BLaER1 (cell line): ENCODE data around the gene MCOLN3.
"Not testable (repeated sequence)": the region's sequence is repeated elsewhere in the genome, so short reads cannot be mapped to it uniquely, and the experiment has no call there.

ENCODE experiments used
- H3K27ac ChIP-seq: shearing (Covaris generic); formaldehyde crosslinking; 2 replicates; pipeline ENCODE4 v1.8.1; 2022
- H3K27me3 ChIP-seq: shearing (Covaris generic); formaldehyde crosslinking; 2 replicates; pipeline ENCODE4 v1.8.1; 2022
- H3K36me3 ChIP-seq: shearing (Covaris generic); formaldehyde crosslinking; 2 replicates; pipeline ENCODE4 v1.8.1; 2022
- H3K4me1 ChIP-seq: shearing (Covaris generic); formaldehyde crosslinking; 2 replicates; pipeline ENCODE4 v1.8.1; 2022
- H3K4me2 ChIP-seq: shearing (Covaris generic); formaldehyde crosslinking; 2 replicates; pipeline ENCODE4 v1.8.1; 2022
- H3K4me3 ChIP-seq: shearing (Covaris generic); formaldehyde crosslinking; 2 replicates; pipeline ENCODE4 v1.8.1; 2022
- H3K9ac ChIP-seq: shearing (Covaris generic); formaldehyde crosslinking; 2 replicates; pipeline ENCODE4 v1.8.1; 2022
- H3K9me3 ChIP-seq: shearing (Covaris generic); formaldehyde crosslinking; 2 replicates; pipeline ENCODE4 v1.8.1; 2022
- H4K20me1 ChIP-seq: shearing (Covaris generic); formaldehyde crosslinking; 2 replicates; pipeline ENCODE4 v1.8.1; 2022
- Cebpa-rat ChIP-seq: shearing (Covaris generic); IDR thresholded peaks from 2 replicates; pipeline ENCODE4 v1.8.1; 2022

Gene MCOLN3

GRCh38 chr1:85025940-85026339 is 22.4 kb downstream of the MCOLN3 start:
- H4K20me1 ChIP-seq = no peaks in the 10 kb centered on the region
- TF ChIP-seq Cebpa-rat = no peak
- no peaks in the 10 kb centered on the region for H3K27me3 ChIP-seq
- no peak overlapping the region for H3K27ac ChIP-seq
- H3K9ac ChIP-seq = no peak overlapping the region
- no peaks in the 10 kb centered on the region for H3K9me3 ChIP-seq
- H3K4me2 ChIP-seq = no peak overlapping the region
- no peaks in the 10 kb centered on the region for H3K36me3 ChIP-seq
- no peaks in the 10 kb centered on the region for H3K4me1 ChIP-seq
- H3K4me3 ChIP-seq = no peak overlapping the region

GRCh38 chr1:85024736-85025135 is 23.6 kb downstream of the MCOLN3 start:
- Histone ChIP-seq H3K27me3 (no peaks in the 10 kb centered on the region), H4K20me1 (no peaks in the 10 kb centered on the region), H3K4me3 (no peak overlapping the region), H3K9me3 (no peaks in the 10 kb centered on the region), H3K4me1 (no peaks in the 10 kb centered on the region), H3K36me3 (no peaks in the 10 kb centered on the region), H3K9ac (no peak overlapping the region), H3K27ac (no peak overlapping the region), H3K4me2 (no peak overlapping the region)
- TF ChIP-seq Cebpa-rat = no peak

GRCh38 chr1:85022700-85023099 is 25.6 kb downstream of the MCOLN3 start:
- TF ChIP-seq Cebpa-rat = no peak
- Histone ChIP-seq H3K27me3 (no peaks in the 10 kb centered on the region), H3K27ac (no peak overlapping the region), H3K36me3 (no peaks in the 10 kb centered on the region), H3K4me2 (no peak overlapping the region), H3K9ac (no peak overlapping the region), H3K9me3 (no peaks in the 10 kb centered on the region), H4K20me1 (no peaks in the 10 kb centered on the region), H3K4me1 (no peaks in the 10 kb centered on the region), H3K4me3 (no peak overlapping the region)

- Histone ChIP-seq H3K9ac (no peak overlapping the region), H3K36me3 (no peaks in the 10 kb centered on the region), H3K4me1 (no peaks in the 10 kb centered on the region), H3K9me3 (no peaks in the 10 kb centered on the region), H3K4me2 (no peak overlapping the region), H4K20me1 (no peaks in the 10 kb centered on the region), H3K27ac (no peak overlapping the region), H3K4me3 (no peak overlapping the region), H3K27me3 (no peaks in the 10 kb centered on the region)
- no peak for TF ChIP-seq Cebpa-rat
Observed at GRCh38 chr1:85019994-85020393, 28.3 kb downstream of the MCOLN3 start.

GRCh38 chr1:85015826-85016225 is 32.5 kb downstream of the MCOLN3 start:
- Histone ChIP-seq H3K27me3 (no peaks in the 10 kb centered on the region), H3K9ac (no peak overlapping the region), H3K4me1 (no peaks in the 10 kb centered on the region), H3K4me2 (no peak overlapping the region), H3K36me3 (no peaks in the 10 kb centered on the region), H3K27ac (no peak overlapping the region), H4K20me1 (no peaks in the 10 kb centered on the region), H3K9me3 (no peaks in the 10 kb centered on the region), H3K4me3 (no peak overlapping the region)
- no peak for TF ChIP-seq Cebpa-rat

- H3K9me3 ChIP-seq = peaks cover 10% of the 10 kb centered on the region
- not testable (repeated sequence) for H4K20me1 ChIP-seq, H3K36me3 ChIP-seq, H3K9ac ChIP-seq, H3K27me3 ChIP-seq, H3K27ac ChIP-seq, H3K4me2 ChIP-seq, H3K4me1 ChIP-seq, H3K4me3 ChIP-seq
Observed at GRCh38 chr1:85005641-85006040, 42.7 kb downstream of the MCOLN3 start.

- TF ChIP-seq Cebpa-rat = no peak
- no peak overlapping the region for H3K4me3 ChIP-seq
- no peaks in the 10 kb centered on the region for H3K36me3 ChIP-seq
- H3K4me2 ChIP-seq = no peak overlapping the region
- H4K20me1 ChIP-seq = peaks cover 20% of the 10 kb centered on the region
- H3K9ac ChIP-seq = no peak overlapping the region
- H3K27me3 ChIP-seq = peaks cover 32% of the 10 kb centered on the region
- peaks cover 10% of the 10 kb centered on the region; the same call in 1 of the 2 replicates for H3K9me3 ChIP-seq
- peaks cover 12% of the 10 kb centered on the region for H3K4me1 ChIP-seq
- no peak overlapping the region for H3K27ac ChIP-seq
Observed at GRCh38 chr1:85001742-85002141, 46.6 kb downstream of the MCOLN3 start.

GRCh38 chr1:84998642-84999280 is 49.5 kb downstream of the MCOLN3 start:
- Histone ChIP-seq H3K4me2 (peak overlapping the region; percentile 96; the same call in 1 of the 2 replicates), H3K27me3 (peaks cover 42% of the 10 kb centered on the region), H4K20me1 (peaks cover 20% of the 10 kb centered on the region), H3K4me1 (peaks cover 19% of the 10 kb centered on the region), H3K36me3 (no peaks in the 10 kb centered on the region), H3K9ac (no peak overlapping the region), H3K27ac (no peak overlapping the region), H3K4me3 (no peak overlapping the region), H3K9me3 (peaks cover 10% of the 10 kb centered on the region)
- TF ChIP-seq Cebpa-rat = no peak

- H4K20me1 ChIP-seq = peaks cover 20% of the 10 kb centered on the region
- H3K9ac ChIP-seq = 0 out of 2 replicates have a peak overlapping the region, but pooled peaks have one; percentile 1
- H3K4me1 ChIP-seq = peaks cover 19% of the 10 kb centered on the region
- H3K4me3 ChIP-seq = peak overlapping the region; percentile 69
- no peak overlapping the region for H3K27ac ChIP-seq
- H3K36me3 ChIP-seq = no peaks in the 10 kb centered on the region
- no peak for TF ChIP-seq Cebpa-rat
- peak overlapping the region; percentile 96 for H3K4me2 ChIP-seq
- peaks cover 11% of the 10 kb centered on the region for H3K9me3 ChIP-seq
- peaks cover 42% of the 10 kb centered on the region for H3K27me3 ChIP-seq
Observed at GRCh38 chr1:84997667-84998600, 50.4 kb downstream of the MCOLN3 start.
